Measurements from ENCODE around the gene LAPTM4A. TPM values are rescaled to one million over a fixed set of nuclear protein-coding genes. Genes with fewer than 3 reads are reported as not detected.

The LAPTM4A gene
- total and polyA plus RNA-seq, 10 of the 15 experiments (the other 5 are each of a cell fraction or from before 2014, with no cell fraction given), result 17.8 to 107 (median 45.8) TPM

GRCh38 chr2:20005891-20006470 is 45.4 kb downstream of the LAPTM4A start:
- CTCF ChIA-PET, result interaction anchor here (1.0 kb wide), 1 partner anchor 10 kb away, joined by 4 read pairs; no protein-coding TSS in a partner anchor

More at GRCh38 chr2:20005891-20006470, 45.4 kb downstream of the LAPTM4A start:
- DNase-seq (ENCODE audit: low read depth, low spot score) (no peak), ATAC-seq (no peak), FAIRE-seq (no peak)
- H3K9me3 ChIP-seq (replicated peaks; ENCODE audit: control insufficient read depth, insufficient read depth, low read length), result no peaks in the 10 kb centered on the region
- TF ChIP-seq, protein P1, sequence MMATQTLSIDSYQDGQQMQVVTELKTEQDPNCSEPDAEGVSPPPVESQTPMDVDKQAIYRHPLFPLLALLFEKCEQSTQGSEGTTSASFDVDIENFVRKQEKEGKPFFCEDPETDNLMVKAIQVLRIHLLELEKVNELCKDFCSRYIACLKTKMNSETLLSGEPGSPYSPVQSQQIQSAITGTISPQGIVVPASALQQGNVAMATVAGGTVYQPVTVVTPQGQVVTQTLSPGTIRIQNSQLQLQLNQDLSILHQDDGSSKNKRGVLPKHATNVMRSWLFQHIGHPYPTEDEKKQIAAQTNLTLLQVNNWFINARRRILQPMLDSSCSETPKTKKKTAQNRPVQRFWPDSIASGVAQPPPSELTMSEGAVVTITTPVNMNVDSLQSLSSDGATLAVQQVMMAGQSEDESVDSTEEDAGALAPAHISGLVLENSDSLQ (IDR thresholded peaks at IDR 0.05), result no peak
- TF ChIP-seq SRF (IDR thresholded peaks at IDR 0.05; ENCODE audit: low read depth in 2 of 2, low read length in 2 of 2) (no peak), IRF4 (IDR thresholded peaks at IDR 0.05; ENCODE audit: low read depth, low read length) (no peak), MTA2 (IDR thresholded peaks at IDR 0.05; ENCODE audit: low read depth) (no peak), TBL1XR1 (IDR thresholded peaks at IDR 0.05; ENCODE audit: low read depth, low read length) (no peak), BACH1 (IDR thresholded peaks at IDR 0.05; ENCODE audit: borderline replicate concordance) (no peak), NFXL1 (IDR thresholded peaks at IDR 0.05; ENCODE audit: borderline replicate concordance) (no peak), SUZ12 (IDR thresholded peaks at IDR 0.05; ENCODE audit: unreplicated experiment) (no peak)
- TF ChIP-seq, protein P2, sequence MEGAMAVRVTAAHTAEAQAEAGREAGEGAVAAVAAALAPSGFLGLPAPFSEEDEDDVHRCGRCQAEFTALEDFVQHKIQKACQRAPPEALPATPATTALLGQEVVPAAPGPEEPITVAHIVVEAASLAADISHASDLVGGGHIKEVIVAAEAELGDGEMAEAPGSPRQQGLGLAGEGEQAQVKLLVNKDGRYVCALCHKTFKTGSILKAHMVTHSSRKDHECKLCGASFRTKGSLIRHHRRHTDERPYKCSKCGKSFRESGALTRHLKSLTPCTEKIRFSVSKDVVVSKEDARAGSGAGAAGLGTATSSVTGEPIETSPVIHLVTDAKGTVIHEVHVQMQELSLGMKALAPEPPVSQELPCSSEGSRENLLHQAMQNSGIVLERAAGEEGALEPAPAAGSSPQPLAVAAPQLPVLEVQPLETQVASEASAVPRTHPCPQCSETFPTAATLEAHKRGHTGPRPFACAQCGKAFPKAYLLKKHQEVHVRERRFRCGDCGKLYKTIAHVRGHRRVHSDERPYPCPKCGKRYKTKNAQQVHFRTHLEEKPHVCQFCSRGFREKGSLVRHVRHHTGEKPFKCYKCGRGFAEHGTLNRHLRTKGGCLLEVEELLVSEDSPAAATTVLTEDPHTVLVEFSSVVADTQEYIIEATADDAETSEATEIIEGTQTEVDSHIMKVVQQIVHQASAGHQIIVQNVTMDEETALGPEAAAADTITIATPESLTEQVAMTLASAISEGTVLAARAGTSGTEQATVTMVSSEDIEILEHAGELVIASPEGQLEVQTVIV (IDR thresholded peaks at IDR 0.05; ENCODE audit: borderline replicate concordance, partially characterized antibody), result no peak
- RAD21 ChIA-PET (ENCODE audit: unreplicated experiment), result no interaction called here
- 53% methylated on average over 17 of the region's 17 CpGs for WGBS (ENCODE audit: insufficient coverage, insufficient replicate concordance, low lambda C conversion rate, missing lambda C conversion rate)
- H4K20me1 ChIP-seq (ENCODE audit: control insufficient read depth, insufficient read depth), result no peaks in the 10 kb centered on the region
- no peaks in the 10 kb centered on the region for H3K4me1 ChIP-seq (ENCODE audit: control insufficient read depth, insufficient read depth, low read length)
- H3K4me3 ChIP-seq, result no peak overlapping the region
- no peaks in the 10 kb centered on the region for H3K79me2 ChIP-seq (ENCODE audit: control insufficient read depth, insufficient read depth, low read length)
- POLR2A ChIA-PET, result no interaction called here
- in situ Hi-C loops (cut with MboI) (no loop called here), intact Hi-C loops (cut with micrococcal nuclease; ENCODE audit: unreplicated experiment) (no loop called here)
- no peaks in the 10 kb centered on the region for H3K36me3 ChIP-seq (ENCODE audit: control insufficient read depth in 2 of 2, insufficient read depth in 2 of 2, low read length in 1 of 2)
- BruUV-seq (replicated peaks), result no TSS peak
- no peak overlapping the region for H2AFZ ChIP-seq (ENCODE audit: control insufficient read depth, low read depth, low read length)
- no peak overlapping the region for H3K9ac ChIP-seq (ENCODE audit: control insufficient read depth, insufficient read depth, low read length)
- peaks cover 2 to 6% of the 10 kb centered on the region in 2 experiments; a peak in 3 of 4 replicates for H3K27me3 ChIP-seq (replicated peaks in 1 of 2; ENCODE audit: control insufficient read depth in 2 of 2, insufficient read depth in 2 of 2, low read length in 1 of 2)
- H3K4me2 ChIP-seq (ENCODE audit: control insufficient read depth, insufficient read depth), result no peak overlapping the region
- SMC1A ChIA-PET (ENCODE audit: uncharacterized antibody, unreplicated experiment), result no interaction called here
- no peak overlapping the region for H3K27ac ChIP-seq (ENCODE audit: control insufficient read depth, insufficient read depth)
